ENCODE results near the gene NFS1.

The NFS1 gene

DNA sequence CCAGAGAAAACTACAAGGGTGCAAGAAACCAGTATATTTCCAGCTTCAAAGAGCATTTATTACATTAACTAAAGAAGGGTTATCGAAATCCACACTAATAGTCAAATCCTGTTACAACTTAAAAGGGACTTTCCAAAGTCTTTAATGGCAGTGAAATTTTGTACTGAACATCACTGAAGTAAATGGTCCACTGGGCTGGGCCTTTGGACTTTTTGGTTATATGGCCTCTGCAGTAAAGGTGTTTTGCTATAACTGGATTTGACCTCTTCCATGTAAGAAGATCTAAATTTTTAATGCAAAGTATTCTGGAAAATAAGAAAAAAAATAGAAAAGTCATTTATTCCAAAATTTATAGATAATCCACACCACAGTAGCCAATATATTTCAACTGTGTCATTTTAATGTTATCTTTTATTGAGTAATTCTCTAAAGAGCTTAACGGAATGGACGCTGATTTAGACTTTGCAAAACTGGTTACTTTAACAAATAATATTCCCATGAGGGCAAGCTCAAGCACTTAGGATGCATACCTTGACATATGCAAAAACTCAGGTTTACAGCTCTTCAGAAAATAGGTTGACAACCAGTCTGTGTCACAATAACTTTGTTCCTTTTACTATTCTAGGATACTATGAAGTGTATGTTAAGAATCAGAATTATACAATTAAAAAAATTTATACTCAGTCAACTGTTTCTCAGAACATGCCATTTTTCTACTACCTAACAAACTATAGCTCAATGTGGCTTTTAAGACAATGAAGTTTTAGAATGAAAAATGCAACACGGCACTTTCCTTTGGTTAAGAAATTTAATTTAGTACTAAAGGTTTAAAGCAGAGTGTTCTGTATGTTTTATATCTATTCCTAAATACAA is 35.9 kb upstream of the NFS1 start:
- H3K9me3 ChIP-seq, result no peaks in the 10 kb centered on the region
- no peak for DNase-seq
- H3K27ac ChIP-seq, result no peak overlapping the region
- intact Hi-C loops (cut with DNase I; ENCODE audit: low total_unique reads), result no loop called here
- H3K36me3 ChIP-seq, result peaks cover 98 to 99% (median 98%) of the 10 kb centered on the region in 3 donors
- no peak overlapping the region for H3K4me3 ChIP-seq
- TF ChIP-seq, protein P1, sequence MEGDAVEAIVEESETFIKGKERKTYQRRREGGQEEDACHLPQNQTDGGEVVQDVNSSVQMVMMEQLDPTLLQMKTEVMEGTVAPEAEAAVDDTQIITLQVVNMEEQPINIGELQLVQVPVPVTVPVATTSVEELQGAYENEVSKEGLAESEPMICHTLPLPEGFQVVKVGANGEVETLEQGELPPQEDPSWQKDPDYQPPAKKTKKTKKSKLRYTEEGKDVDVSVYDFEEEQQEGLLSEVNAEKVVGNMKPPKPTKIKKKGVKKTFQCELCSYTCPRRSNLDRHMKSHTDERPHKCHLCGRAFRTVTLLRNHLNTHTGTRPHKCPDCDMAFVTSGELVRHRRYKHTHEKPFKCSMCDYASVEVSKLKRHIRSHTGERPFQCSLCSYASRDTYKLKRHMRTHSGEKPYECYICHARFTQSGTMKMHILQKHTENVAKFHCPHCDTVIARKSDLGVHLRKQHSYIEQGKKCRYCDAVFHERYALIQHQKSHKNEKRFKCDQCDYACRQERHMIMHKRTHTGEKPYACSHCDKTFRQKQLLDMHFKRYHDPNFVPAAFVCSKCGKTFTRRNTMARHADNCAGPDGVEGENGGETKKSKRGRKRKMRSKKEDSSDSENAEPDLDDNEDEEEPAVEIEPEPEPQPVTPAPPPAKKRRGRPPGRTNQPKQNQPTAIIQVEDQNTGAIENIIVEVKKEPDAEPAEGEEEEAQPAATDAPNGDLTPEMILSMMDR (IDR thresholded peaks at IDR 0.05), result no peak
- H3K27me3 ChIP-seq, result no peaks in the 10 kb centered on the region
- H3K4me1 ChIP-seq, result peaks cover 5 to 100% (median 65%) of the 10 kb centered on the region in 4 donors

DNA sequence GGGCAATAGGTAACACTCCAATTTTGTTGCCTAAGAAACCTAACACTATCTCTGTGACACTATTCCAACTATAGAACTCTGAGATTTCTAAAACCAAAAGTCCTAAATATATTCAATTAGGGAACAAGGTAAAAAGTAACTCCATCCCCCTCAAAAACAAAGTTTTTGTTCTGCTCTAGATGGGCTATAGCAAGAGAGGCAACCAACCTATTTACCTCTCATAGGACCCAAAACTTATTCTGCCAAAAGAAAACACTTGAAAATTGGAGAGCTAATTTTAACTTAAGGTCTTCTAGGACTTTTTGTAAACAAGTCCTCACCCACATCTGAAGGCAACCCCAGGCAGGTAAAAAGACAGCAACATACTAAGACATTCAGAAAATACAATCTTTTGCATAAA is 35.2 kb upstream of the NFS1 start:
- intact Hi-C loops (cut with DNase I; ENCODE audit: low total_unique reads), result no loop called here
- H3K9me3 ChIP-seq, result no peaks in the 10 kb centered on the region
- peaks cover 97 to 100% (median 98%) of the 10 kb centered on the region in 3 donors for H3K36me3 ChIP-seq
- no peak for DNase-seq
- TF ChIP-seq, protein P1 (IDR thresholded peaks at IDR 0.05), result no peak
- H3K4me3 ChIP-seq, result no peak overlapping the region
- no peak overlapping the region for H3K27ac ChIP-seq
- peaks cover 5 to 100% (median 63%) of the 10 kb centered on the region in 4 donors for H3K4me1 ChIP-seq
- H3K27me3 ChIP-seq, result no peaks in the 10 kb centered on the region

DNA sequence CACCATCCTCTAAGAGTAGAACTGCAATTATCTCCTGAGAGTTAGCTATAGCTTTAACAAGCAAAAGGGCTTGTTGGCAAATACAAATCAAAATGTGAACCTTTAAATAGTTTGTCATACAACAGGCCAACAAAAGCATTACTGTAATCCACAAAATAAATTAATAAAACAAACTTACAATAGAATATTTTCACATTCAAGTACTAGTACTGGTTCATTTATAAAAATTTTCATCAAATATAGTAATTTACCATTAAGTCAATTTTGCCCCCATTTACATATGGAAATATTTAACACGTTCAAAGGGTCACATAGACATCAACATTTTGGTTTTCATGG is 33.5 kb upstream of the NFS1 start:
- Histone ChIP-seq H3K36me3 (peaks cover 98 to 100% (median 99%) of the 10 kb centered on the region in 3 donors), H3K4me1 (peaks cover 0 to 92% (median 56%) of the 10 kb centered on the region in 4 donors), H3K27me3 (no peaks in the 10 kb centered on the region), H3K27ac (no peak overlapping the region), H3K9me3 (no peaks in the 10 kb centered on the region), H3K4me3 (no peak overlapping the region)
- TF ChIP-seq, protein P1 (IDR thresholded peaks at IDR 0.05), result no peak
- no peak for DNase-seq
- intact Hi-C loops (cut with DNase I; ENCODE audit: low total_unique reads), result no loop called here

DNA sequence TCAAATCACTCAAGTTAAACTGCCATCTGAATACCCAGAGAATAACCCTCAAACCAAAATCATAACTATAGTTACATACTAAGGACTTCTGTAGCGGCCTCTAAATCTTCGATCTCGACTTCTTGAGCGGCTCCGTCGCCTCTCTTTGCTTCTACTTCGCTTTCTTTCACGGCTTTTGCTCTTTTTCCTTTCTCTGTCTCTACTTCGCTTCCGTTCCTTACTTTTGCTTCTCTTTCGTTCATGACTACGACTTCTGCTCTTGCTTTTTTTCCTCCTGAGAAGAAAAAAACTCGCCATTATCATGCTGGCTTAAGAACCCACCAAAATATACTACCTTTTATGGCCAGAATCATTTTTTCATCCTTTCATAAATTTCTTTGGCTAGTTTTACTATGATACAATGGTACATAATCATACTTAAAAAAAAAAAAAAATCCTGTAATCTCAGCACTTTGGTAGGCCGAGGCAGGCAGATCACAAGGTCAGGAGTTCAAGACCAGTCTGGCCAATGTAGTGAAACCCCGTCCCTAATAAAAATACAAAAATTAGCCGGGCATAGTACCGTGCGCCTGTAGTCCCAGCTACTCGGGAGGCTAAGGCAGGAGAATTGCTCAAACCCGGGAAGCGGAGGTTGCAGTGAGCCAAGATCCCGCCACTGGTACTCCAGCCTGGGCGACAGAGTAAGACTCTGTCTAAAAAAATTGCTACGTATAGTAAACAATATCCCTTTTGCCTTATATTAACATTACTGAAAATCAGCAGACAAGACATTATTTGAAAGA is 32.9 kb upstream of the NFS1 start:
- TF ChIP-seq, protein P1 (IDR thresholded peaks at IDR 0.05), result no peak
- Histone ChIP-seq H3K27ac (no peak overlapping the region), H3K36me3 (peaks cover 98 to 100% (median 99%) of the 10 kb centered on the region in 3 donors), H3K4me3 (no peak overlapping the region), H3K4me1 (peaks cover 0 to 86% (median 53%) of the 10 kb centered on the region in 4 donors), H3K9me3 (no peaks in the 10 kb centered on the region), H3K27me3 (no peaks in the 10 kb centered on the region)
- DNase-seq, result no peak
- intact Hi-C loops (cut with DNase I; ENCODE audit: low total_unique reads), result no loop called here

DNA sequence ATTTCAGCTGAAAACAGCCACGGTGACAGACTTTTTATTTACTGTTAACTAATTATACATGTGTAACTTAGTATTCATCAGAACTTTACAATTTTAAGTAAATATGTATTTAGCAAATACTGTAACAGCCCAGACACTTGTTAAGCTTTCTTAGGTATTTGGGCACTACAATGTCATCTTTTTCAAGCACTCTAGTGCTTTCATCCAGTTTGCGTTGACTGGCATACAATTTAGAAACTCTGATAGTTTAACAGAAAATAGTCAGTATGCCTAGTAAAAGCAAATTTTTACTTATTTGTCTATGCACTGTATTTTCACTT is 32.3 kb upstream of the NFS1 start:
- intact Hi-C loops (cut with DNase I; ENCODE audit: low total_unique reads), result no loop called here
- H3K27me3 ChIP-seq, result no peaks in the 10 kb centered on the region
- no peak overlapping the region for H3K27ac ChIP-seq
- no peaks in the 10 kb centered on the region for H3K9me3 ChIP-seq
- peaks cover 98 to 100% (median 99%) of the 10 kb centered on the region in 3 donors for H3K36me3 ChIP-seq
- no peak overlapping the region for H3K4me3 ChIP-seq
- TF ChIP-seq, protein P1 (IDR thresholded peaks at IDR 0.05), result no peak
- DNase-seq, result no peak
- peaks cover 0 to 80% (median 50%) of the 10 kb centered on the region in 4 donors for H3K4me1 ChIP-seq

Data from tibial artery (tissue), 4 donors.